ENCODE measurements around the gene USP2.

USP2 gene

DNA sequence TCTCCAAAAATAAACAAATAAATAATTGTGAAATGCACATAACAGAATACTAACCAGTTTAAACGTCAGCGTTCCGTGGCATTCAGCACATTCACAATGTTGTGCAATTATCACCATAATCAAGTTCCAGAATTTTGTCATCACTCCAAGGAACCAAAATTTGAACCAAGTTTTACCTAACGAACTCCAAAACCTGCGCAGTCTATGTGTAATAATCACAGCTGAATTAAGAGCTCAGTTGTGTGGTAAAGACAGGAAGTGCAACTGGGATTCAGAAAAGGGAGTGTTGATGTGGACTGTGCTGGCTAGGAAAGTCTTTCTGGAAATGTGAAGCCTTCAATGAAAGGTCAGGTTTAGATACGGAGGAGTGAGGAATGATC, 59.1 kb downstream of the USP2 start:
- no peak overlapping the region for H3K4me3 ChIP-seq (ENCODE audit: low read depth, low read length)
- TF ChIP-seq POLR2A (IDR thresholded peaks at IDR 0.05; ENCODE audit: extremely low read depth, insufficient read length) = no peak
- TF ChIP-seq, protein P1, sequence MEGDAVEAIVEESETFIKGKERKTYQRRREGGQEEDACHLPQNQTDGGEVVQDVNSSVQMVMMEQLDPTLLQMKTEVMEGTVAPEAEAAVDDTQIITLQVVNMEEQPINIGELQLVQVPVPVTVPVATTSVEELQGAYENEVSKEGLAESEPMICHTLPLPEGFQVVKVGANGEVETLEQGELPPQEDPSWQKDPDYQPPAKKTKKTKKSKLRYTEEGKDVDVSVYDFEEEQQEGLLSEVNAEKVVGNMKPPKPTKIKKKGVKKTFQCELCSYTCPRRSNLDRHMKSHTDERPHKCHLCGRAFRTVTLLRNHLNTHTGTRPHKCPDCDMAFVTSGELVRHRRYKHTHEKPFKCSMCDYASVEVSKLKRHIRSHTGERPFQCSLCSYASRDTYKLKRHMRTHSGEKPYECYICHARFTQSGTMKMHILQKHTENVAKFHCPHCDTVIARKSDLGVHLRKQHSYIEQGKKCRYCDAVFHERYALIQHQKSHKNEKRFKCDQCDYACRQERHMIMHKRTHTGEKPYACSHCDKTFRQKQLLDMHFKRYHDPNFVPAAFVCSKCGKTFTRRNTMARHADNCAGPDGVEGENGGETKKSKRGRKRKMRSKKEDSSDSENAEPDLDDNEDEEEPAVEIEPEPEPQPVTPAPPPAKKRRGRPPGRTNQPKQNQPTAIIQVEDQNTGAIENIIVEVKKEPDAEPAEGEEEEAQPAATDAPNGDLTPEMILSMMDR (IDR thresholded peaks at IDR 0.05; ENCODE audit: low read depth, low read length) = peak; percentile 7
- peak; percentile 37 for DNase-seq (ENCODE audit: low read depth)

DNA sequence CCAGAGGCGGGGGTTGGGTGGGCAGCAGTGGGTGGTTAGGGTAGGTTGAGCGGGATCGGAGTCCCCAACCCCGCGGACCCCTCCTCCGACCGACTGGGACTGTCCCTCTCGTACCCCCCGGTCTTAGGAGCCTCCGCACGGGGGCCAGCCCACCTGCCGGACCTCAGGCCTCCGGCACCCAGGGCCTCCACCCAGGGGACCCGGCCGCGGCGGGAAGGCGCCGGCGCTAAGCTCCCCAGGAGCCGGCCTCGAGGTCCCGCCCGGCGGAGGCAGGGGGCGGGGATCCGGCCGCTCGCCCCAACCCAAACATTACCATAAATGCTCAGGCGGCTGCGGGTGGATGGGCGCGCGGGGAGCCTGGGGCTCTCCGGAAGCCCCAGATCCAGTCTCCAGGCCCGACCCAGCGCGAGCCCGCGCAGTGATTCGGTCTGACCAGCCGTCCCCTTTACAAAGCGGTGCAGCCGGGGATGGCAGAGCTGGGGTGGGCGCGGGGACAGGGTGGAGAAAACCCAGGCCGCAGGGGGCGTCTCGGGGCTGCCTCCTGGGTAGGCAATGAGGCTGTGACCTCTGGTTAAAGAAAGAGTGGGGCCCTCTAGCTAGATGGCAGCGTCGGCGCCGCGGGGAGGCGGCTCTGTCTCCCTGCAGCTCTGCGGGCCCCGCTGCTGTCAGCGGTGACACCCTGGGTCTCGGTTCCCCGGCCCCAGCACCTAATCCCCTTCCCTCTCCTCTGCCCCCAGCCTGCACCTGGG, 60.5 kb downstream of the USP2 start:
- peak overlapping the region; percentile 40 for H3K4me3 ChIP-seq (ENCODE audit: low read depth, low read length)
- TF ChIP-seq MYC (IDR thresholded peaks at IDR 0.05; ENCODE audit: low read depth, low read length) (no peak), POLR2A (IDR thresholded peaks at IDR 0.05; ENCODE audit: extremely low read depth, insufficient read length) (peak; percentile 51)
- TF ChIP-seq, protein P2, sequence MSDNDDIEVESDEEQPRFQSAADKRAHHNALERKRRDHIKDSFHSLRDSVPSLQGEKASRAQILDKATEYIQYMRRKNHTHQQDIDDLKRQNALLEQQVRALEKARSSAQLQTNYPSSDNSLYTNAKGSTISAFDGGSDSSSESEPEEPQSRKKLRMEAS (IDR thresholded peaks at IDR 0.05; ENCODE audit: low read depth, low read length) = no peak
- TF ChIP-seq, protein P1 (IDR thresholded peaks at IDR 0.05; ENCODE audit: low read depth, low read length) = no peak
- DNase-seq (ENCODE audit: low read depth) = peak; percentile 70

DNA sequence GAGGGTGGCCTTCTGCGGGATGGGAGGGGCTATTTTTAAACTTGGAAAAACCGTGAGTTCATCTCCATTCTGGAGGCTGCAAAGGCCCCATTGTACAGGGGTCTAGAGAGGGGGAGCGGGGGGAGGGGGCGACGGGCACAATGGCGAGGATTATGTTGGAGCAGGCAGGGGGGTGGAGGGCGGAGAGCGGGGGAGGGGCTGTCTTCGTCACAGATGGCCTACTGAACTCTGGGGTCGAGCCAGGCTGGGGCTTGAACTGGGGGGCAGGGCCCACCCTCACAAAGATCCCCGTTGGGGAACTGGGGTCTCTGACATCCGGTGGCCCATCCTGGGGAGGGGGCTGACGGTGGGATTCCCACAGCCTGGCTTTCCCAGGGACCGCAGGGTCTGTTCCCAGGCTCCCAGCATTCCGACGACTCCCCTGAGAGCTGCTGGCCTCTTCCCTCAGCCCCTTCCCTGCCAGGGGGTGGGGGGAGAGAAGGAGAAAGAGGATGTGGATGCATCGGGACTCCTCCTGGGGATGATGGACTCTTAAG, 61.2 kb downstream of the USP2 start:
- TF ChIP-seq MYC (IDR thresholded peaks at IDR 0.05; ENCODE audit: low read depth, low read length) = no peak
- TF ChIP-seq POLR2A (IDR thresholded peaks at IDR 0.05; ENCODE audit: extremely low read depth, insufficient read length) = no peak
- TF ChIP-seq, protein P1 (IDR thresholded peaks at IDR 0.05; ENCODE audit: low read depth, low read length) = no peak
- TF ChIP-seq, protein P2 (IDR thresholded peaks at IDR 0.05; ENCODE audit: low read depth, low read length) = no peak
- no peak overlapping the region for H3K4me3 ChIP-seq (ENCODE audit: low read depth, low read length)
- peak; percentile 14 for DNase-seq (ENCODE audit: low read depth)

DNA sequence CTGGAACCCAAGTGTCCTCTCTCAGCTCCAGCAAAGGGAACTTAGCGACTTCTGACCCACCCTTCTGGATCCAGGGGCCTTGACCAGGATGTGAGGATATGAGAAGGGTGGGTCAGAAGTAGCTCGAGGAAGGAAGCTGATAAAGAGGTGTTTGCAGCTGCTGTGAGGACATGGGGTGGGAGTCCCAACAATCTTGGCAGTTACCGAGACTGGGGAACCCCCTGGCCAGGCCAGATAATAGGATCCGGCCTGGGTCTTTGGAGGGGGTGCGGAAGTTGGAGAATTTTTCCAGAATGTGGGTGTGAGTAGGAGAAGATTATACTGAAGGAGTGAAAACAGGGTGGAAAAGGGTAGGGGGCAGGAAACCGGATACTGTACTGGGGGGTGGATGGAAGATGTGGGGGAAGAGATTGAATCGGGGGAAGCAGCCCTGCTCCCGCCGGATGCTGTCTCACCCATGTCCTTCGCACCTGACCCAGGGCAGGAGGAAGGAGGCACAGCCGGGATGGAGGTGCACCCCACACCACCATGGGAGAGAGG, 61.7 kb downstream of the USP2 start:
- H3K4me3 ChIP-seq (ENCODE audit: low read depth, low read length) = no peak overlapping the region
- peak; percentile 8 for DNase-seq (ENCODE audit: low read depth)
- TF ChIP-seq POLR2A (IDR thresholded peaks at IDR 0.05; ENCODE audit: extremely low read depth, insufficient read length) = no peak
- TF ChIP-seq, protein P1 (IDR thresholded peaks at IDR 0.05; ENCODE audit: low read depth, low read length) = no peak
- no peak for TF ChIP-seq MYC (IDR thresholded peaks at IDR 0.05; ENCODE audit: low read depth, low read length)
- TF ChIP-seq, protein P2 (IDR thresholded peaks at IDR 0.05; ENCODE audit: low read depth, low read length) = no peak

DNA sequence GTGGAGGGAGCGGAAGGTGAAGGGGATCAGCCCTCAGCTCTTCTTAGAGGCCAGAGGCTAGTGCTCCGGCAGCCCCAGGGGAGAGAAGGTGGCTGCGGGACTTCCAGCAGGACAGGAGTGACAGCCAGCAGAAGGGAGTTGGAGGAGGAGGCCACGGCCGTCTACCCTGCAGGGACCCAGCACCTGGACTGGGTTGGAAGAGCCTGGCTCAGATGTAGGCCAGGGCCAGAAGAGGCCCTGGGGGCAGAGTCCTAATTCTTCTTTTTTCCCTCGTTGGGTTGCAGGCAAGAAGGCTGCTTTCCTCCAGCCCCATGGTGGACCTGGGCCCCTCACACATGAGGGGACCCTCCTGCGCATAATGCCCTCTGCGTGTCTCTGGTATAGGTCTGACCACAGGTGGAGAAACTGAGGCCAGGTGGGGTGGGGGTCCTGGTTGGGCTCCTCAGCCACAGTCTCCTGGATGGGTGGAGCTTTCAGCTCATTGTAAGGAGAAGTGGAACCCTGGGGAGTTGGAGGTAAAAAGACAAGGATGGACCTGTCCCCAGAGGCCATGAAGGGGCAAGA, 62.3 kb downstream of the USP2 start:
- no peak overlapping the region for H3K4me3 ChIP-seq (ENCODE audit: low read depth, low read length)
- no peak for DNase-seq (ENCODE audit: low read depth)
- TF ChIP-seq, protein P1 (IDR thresholded peaks at IDR 0.05; ENCODE audit: low read depth, low read length) = no peak
- TF ChIP-seq POLR2A (IDR thresholded peaks at IDR 0.05; ENCODE audit: extremely low read depth, insufficient read length) = no peak

Data from NB4 (cell line).